ENCODE data around the gene GIPC3.
A peak's percentile ranks its signal among the peaks of the same experiment; 100 is the strongest.
"Not testable (repeated sequence)": the region's sequence is repeated elsewhere in the genome, so short reads cannot be mapped to it uniquely, and the experiment has no call there.

Gene GIPC3

DNA sequence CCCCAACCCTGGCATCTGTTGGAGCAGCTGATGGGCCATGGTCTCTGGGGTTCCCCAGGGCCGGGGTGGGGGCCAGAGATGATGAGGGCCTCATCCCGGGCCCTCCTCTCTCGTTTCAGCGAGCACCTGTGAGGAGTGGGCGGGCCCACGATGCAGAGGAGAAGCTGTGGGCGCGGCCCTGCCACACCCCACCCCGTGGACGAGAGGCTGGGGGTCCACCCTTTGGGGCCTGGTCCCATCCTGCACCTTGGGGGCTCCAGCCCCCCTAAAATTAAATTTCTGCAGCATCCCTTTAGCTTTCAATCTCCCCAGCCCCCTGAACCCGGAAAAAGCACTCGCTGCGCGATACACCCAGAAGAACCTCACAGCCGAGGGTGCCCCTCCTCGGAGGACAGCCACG is 6.9 kb upstream of the GIPC3 start:
- no peak for DNase-seq

DNA sequence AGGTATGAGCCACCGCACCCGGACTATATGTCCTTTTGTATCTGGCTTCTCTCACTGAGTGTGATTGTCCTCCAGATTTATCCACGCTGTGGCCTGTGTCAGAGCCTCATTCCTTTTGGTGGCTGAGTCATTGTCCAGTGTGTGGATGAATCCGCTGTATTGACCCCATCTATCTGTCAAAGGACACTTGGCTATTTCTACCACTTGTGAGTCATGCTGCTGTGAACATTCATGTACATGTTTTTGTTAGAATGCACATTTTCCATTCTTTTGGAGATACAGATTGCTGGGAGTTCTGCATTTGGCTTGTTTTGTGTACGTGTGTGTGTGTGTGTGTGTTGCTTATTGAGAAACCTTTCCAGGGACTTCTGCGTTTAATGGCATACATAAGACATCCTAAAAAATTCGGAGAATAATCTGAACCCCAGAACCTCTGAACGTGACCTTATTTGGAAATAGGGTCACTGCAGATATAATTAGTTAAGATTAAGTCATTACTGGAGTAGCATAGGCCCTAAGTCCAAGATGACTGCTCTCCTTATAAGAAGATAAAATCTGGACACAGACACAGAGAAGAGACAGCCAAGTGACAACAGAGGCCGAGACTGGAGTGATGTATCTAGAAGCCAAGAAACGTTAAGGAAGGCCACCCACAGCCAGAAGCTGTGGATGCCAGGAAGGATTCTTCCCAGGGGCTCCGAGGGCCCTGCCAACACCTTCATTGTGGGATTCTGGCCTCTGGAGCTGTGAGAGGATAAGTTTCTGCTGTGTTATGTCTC is 4.9 kb upstream of the GIPC3 start:
- peak; percentile 82 for DNase-seq

DNA sequence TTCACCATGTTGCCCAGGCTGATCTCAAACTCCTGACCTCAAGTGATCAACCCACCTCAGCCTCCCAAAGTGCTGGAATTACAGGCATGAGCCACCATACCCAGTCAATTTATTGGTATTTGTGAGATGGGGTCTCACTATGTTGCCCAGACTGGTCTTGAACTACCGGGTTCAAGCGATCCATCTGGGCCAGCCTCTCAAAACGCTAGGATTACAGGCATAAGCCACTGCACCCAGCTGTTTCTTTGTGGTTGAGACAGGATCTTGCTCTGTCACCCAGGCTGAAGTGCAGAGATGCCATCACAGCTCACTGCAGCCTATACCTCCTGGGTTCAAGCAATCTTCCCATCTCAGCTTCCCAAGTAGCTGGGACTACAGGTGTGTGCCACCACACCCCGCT is 3.5 kb upstream of the GIPC3 start:
- DNase-seq, result not testable (repeated sequence)

DNA sequence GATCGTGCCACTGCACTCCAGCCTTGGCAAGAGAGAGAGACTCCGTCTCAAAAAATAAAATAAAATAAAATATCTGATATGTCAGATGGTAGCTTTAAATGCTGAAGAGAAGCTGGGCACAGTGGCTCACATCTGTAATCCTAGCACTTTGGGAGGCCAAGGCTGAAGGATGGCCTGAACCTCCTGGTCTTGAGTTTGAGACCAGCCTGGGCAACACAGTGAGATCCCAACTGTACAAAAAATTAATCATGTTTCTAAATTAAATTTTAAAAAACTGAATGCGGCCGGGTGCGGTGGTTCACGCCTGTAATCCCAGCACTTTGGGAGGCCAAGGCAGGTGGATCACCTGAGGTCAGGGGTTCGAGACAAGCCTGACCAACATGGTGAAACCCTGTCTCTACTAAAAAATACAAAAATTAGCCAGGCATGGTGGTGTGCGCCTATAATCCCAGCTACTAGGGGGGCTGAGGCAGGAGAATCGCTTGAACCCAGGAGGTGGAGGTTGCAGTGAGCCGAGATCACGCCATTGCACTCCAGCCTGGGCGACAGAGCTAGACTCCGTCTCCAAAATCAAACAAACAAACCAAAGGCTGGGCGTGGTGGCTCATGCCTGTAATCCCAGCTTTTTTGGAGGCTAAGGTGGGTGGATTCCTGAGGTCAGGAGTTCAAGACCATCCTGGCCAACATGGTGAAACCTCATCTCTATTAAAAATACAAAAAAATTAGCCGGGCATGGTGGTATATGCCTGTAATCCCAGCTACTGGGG is 1.1 kb upstream of the GIPC3 start:
- not testable (repeated sequence) for DNase-seq

DNA sequence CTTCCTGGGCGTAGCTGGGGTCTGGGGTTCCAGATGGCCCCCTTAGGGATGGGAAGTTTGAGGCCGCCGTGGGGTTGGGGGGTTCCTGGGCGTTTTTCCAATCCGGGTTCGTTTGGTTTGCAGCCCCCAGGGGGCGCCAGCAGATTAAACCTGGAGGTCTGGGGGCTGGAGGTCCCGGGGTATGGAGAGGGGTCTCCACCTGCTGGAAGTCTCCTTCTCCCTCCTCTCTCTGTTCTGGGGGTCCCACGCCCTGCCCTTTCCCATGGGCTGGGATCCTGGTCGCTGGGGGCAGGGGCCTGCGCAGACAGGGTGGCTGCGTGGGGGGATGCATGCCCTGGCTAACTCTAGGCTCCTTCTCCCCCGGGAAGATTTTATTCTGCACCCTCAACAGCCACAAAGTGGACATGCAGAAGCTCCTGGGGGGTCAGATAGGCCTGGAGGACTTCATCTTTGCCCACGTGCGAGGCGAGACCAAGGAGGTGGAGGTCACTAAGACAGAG is 899 bp downstream of the GIPC3 start:
- DNase-seq, result no peak

DNA sequence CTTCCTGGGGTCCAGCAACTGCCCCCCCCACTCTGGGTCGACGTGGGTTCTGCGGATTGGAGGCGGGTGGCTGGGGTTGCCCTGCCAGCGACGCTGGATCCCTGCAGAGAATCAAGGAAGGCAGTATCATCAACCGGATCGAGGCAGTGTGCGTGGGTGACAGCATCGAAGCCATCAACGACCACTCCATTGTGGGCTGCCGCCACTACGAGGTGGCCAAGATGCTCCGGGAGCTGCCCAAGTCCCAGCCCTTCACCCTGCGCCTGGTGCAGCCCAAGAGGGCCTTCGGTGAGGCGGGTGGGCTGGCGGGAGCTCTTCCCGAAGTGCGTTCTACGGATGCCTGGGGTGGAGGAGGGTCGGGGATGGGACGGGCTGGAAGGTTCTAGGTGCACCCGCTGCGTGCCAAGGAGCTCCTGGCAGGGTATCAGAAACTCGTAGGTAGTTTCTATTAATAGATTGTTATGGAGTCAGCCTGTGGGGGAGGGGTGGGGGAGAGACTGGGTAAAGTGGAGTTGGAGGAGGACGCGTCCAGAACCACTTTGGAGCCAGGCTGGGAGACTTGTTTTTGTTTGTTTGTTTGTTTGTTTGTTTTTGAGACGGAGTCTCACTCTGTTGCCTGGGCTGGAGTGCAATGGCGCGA is 1.5 kb downstream of the GIPC3 start:
- DNase-seq, result no peak

DNA sequence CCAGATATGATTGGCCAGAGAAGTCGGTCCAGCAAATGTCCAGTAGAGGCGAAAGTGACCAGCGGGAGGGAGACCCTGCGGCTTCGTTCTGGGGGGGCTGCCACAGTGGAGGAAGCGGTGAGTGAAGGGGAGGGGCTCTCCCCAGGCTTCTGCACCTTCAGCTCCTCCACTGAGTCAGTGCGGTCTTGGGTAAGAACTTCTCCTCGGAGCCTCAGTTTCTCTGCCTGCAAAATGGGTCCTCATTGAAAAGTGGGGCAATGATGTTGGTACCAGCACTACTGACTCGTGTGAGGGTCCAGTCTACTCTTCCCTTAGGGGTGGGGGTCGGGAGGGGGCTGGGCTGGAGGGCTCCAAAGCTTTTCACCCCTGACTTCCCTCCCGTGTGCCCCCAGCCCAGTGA is 4.2 kb downstream of the GIPC3 start:
- no peak for DNase-seq

DNA sequence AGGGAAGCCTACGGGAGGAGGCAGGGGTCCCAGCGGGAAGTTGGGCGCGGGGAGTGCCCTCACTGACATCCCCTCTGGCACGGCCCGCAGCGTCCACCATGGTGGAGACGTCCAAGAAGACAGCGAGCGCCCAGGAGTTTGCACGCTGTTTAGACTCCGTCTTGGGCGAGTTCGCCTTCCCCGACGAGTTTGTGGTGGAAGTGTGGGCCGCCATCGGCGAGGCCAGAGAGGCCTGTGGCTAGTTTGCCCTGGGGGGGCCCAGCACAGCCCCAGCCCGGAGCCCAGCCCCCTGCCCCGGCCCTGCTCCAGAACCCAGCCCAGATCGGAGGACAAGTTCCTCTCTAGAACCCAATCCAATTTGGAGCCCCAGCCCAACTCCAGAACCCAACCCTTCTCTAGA is 4.7 kb downstream of the GIPC3 start:
- DNase-seq, result no peak

DNA sequence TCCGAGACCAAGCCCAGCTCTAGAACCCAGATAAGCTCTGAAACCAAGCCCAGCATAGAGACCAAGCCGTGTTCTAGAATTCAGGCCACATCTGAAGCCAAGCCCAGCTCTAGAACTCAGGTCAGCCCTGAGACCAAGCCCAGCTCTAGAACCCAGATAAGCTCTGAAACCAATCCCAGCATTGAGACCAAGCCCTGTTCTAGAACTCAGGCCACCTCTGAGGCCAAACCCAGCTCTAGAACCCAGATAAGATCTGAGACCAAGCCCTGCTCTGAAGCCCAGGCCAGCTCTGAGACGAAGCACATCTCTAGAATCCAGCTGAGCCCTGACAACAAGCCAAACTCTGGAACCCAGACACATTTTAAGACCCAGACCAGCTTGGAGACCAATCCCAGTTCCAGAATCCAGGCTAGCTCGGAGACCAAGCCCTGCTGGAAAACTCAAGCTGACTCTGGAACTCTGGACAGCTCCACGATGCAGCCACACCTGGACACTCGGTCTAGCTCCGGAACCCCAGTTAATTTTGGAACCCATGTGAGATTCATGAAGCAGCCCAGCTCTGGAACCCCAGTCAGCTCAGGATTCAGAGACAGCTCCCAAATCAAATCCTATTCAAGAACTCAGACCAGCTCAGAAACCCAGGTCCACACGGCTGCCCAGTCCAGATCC is 5.8 kb downstream of the GIPC3 start:
- DNase-seq, result no peak

DNA sequence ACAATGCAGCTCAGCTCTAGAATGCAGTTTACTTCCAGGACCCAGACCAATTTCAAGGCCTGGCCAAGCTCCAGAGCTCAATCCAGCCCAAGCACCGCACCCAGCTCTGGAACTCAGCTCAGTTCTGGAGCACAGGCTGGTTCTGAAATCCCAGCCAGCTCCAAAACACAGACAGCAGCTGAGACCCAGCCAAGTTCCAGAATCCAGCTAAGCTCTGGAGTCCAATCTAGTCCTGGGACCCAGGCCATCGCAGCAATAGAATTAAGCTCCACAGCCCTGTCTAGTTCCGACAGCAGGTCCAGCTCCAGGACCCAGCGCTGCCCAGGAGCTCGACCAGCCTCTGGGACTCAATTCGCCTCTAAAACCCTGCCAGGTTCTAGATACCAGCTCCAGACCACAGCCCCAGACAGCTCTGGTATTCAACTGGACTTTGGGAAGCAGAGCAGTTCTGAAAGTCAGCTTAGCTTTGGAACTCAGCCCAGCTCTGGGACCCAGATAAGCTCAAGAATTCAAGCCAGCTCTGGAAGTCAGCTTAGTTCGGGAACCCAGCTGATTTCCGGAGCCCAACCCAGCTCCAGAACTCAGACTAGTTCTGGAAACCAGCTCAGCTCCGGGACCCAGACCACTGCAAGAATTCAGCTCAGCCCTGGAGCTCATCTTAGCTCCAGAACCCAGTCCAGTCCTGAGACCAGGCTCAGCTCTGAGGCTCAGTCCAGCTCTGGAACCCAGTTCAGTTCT is 6.8 kb downstream of the GIPC3 start:
- DNase-seq, result no peak

DNA sequence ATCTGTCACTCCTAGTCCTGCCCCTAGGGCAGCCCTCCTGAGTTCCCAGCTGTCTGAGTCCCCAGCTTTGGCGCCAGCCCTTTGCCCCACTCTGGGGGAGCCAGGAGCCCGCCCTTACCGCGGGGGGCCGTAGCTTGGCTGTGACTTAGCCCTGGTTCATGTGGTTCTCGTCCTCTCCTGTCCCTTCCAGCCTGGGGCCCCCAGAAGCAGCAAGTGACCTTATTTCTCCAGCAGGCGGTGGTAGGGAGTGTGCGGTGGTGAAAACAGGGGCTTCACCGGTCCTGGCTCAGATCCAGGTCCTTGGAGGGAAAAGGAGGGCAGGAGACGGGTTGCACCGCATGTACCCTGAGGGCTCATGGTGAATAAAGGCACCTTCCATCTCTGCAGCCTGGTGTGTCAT is 7.9 kb downstream of the GIPC3 start:
- DNase-seq, result no peak

DNA sequence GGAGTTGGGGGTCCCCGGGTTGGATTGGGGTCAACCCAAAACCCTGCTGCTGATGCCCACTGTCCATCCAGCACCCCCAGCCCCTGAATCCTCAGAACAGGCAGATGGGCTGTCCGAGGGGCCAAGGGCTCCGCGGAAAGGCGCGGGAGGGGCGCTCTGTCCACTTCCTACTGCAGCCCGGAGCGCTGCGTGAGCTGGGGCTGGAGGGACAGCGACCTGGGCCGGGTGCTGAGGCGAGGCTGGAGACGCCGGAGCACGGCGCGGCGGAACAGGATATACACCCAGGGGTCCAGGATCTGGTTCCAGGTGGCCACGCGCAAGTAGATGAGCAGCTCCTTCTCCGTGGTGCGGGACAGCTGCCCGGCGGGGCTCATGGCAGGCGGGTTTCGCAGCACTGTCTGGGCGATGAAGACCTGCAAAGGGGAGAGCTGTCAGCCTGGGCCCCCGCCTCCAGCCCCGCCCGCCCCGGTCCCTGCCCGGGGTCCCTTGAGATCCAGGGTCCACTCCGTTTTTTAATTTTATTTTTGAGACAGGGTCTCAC is 10.3 kb downstream of the GIPC3 start:
- DNase-seq, result no peak

DNA sequence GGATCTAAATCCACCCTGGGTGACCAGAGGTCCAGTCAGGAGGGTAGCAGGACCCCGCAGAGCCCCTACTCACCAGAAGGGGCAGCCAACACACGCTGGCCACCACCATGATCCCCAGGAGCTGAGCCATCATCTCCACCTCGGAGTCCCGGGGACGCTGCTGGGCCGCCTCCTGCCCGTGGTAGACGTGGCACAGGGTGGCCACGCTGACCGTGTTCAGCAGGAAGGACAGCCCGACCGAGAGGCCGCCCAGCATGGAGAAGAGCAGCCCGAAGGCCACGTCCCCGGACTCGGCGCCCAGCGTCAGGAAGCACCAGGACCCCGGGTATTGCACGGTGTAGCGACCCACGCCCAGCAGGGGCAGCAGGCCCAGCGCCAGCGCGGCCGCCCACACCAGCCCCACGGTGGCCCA is 14.5 kb downstream of the GIPC3 start:
- DNase-seq, result no peak

DNA sequence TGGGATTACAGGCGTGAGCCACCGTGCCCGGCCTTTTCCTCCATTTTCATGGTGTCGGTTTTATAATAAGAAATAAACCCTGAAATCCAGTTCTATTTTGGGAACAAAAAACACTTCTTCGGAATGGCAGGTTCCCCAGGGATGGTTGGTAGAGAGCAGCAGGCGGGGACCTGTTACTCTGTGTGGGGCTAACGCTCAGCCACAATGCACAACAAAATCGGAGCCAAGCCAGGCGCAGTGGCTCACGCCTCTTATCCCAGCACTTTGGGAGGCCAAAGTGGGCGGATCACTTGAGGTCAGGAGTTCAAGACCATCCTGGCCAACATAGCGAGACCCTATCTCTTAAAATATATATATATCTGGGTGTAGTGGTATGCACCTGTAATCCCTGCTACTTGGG is 15.7 kb downstream of the GIPC3 start:
- DNase-seq, result no peak

DNA sequence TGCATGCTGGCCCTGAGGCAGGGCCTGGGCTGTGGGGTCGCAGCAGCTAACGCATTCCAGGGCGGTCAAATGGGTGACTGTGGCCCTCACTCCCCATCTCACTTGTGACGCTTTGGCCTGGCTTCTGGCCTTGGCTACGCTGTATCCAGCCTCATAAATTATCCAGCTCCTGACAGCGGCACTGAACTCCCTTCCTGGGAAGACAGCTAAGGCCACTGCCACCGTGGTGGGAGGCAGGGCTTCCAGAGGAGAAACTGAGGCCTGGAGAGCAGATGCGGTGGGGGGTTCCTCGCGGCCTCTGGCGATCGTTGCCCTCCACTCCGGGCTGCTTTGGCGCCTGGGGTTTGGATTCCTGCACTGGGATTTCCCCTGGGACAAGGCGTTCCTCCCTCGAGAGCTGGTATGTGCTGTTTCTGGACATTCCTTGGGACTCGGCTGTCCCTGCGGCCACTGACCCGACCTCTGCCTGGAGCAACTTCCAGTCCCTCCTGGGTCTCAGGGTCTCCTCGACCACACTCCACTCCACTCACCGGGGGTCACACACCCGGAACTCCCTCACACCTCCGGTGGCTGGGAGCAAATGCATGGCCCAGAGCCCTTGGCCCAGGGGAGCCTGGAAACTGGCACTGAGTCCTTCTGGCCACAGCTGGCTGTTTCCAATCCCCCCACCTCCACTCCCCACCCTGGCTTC is 18.0 kb downstream of the GIPC3 start:
- no peak for DNase-seq

DNA sequence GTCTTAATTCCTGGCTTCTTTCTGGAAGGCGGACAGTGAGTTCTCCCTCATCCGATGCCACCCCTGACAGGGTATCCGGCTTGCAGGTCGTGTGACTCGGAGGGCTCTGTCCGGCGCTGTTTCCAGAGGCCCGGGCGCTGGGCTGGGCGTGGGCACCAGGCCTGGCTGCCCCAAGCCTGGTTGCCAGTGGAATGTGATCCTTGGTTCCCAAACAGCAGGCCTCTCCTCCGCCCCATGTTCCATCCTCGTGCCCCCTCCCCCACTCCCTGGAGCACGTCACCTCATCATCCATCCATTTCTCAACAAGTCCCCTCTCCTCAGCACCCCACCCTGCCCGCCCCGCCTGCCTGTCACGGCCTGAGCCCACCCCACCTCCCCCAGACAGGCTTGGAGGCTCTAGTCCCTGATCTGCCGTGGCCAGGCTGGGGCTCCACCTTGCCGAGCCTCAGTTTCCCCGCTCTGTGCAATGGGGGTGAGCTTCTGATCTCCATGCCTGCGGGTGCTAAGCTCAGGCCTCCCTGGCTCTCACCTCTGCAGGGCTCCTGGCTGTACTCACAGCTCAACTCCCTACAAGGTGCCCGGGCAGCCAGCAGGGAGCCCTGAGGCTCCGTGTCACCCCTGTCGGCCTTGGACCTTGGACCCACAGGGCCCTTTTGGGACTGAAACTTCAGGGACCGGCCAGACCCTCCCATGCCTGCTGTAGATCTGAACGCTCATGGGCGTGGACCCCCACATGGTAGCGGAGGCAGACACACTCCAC is 19.1 kb downstream of the GIPC3 start:
- no peak for DNase-seq

DNA sequence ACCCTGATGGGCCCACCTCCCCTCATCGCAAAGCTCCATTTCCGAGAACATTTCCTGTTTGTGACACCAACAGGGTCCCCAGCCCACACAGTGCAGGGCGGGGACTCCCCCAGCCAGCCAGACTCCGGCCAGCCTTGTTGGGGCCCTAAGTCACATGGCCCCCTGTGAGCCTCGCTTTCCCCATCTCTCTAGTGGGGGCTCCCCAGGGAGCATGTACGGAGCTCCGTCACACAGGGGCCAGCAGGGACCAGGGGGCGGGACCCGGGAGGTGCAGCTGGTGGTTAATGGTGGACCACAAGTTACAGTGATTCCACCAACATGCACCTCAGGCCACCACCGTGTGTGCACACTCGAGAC is 19.7 kb downstream of the GIPC3 start:
- no peak for DNase-seq

DNA sequence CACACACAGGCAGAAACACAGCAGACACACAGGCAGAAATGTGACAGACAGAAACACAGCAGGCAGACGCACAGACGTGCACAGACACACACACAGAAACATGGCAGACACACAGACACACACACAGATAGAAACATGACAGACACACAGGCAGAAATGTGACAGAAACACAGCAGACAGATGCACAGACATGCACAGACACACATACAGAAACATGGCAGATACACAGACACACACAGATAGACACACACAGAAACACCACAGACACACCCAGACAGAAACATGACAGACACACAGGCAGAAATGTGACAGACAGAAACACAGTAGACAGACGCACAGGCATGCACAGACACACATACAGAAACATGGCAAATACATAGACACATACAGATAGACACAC is 20.1 kb downstream of the GIPC3 start:
- no peak for DNase-seq

DNA sequence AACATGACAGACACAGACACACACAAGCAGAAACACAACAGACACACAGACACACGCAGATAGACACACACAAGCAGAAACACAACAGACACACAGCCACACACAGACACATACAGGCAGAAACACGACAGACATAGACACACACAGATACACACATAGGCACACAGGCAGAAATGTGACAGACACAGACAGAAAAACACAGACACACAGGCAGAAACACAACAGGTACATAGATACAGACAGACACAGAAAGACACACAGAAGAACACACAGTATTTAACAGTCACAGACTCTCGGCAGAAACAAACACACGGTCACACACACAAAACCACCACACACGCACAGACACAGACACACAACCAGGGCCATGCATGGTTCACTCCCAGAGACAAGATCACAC is 20.5 kb downstream of the GIPC3 start:
- no peak for DNase-seq

DNA sequence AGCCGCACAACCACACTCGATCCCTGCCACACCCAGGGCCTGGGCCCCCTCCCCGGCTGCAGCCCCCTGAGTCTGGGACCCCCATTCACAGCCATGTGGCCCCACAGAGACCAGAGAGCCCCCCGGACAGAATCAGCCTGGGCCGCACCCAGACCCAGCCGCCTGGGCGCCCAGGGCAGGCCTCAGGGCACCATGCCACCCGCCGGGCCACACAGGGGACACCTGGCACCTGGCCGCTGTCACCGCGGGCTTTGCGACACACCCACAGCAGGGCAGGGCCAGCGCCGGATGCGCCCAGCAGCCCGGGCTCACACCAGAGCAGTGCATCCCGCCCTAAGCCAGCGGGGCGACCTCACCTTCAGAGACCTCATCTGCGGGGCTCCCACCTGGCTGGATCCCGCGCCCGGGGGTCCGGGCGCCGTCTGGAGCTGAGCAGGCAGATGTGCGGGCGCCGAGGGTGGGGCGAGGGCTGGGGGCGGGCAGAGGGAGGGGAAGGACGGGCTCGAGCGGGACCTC is 21.0 kb downstream of the GIPC3 start:
- no peak for DNase-seq
